Tibial nerve (tissue), 4 donors: ENCODE measurements around the gene SPOPL. TPM values are rescaled to one million over a fixed set of nuclear protein-coding genes. Genes with fewer than 3 reads are reported as not detected.

Experiments used
- DNase-seq, 2 donors: peaks; one replicate each; pipeline ENCODE4 v3.0.0-alpha.2; 2019; ENCODE audit warnings: low spot score in 2 of 2
- H3K27ac ChIP-seq, 4 donors: fragments of 200-600 bp; sonication (generic) in 3 of 4; one replicate each; pipeline ENCODE4 v1.5.1; 2017 to 2019; ENCODE audit warnings: mild to moderate bottlenecking in 1 of 4
- H3K27me3 ChIP-seq, 2 donors: fragments of 200-600 bp; sonication (generic) in 1 of 2; one replicate each; pipeline versions ENCODE4 v1.5.1 to v1.6.0; 2017 to 2019
- H3K36me3 ChIP-seq, 3 donors: fragments of 200-600 bp; sonication (generic); one replicate each; pipeline ENCODE4 v1.5.1; 2018 to 2019
- H3K4me1 ChIP-seq, 4 donors: fragments of 200-600 bp; sonication (generic) in 3 of 4; one replicate each; pipeline ENCODE4 v1.5.1; 2017 to 2019
- H3K4me3 ChIP-seq, 4 donors: fragments of 200-600 bp; sonication (generic) in 3 of 4; one replicate each; pipeline ENCODE4 v1.5.1; 2017 to 2019; ENCODE audit warnings: mild to moderate bottlenecking in 1 of 4, moderate library complexity in 1 of 4
- H3K9me3 ChIP-seq, 4 donors: fragments of 200-600 bp; sonication (generic) in 3 of 4; one replicate each; pipeline ENCODE4 v1.5.1; 2017 to 2019
- EP300 ChIP-seq, 2 donors: sonication (generic); formaldehyde crosslinking; IDR thresholded peaks; one replicate each; pipeline ENCODE4 v1.6.1; 2017; ENCODE audit warnings: antibody characterized with exemption in 2 of 2, mild to moderate bottlenecking in 1 of 2
- POLR2A ChIP-seq, 2 donors: fragments of 450-650 bp; IDR thresholded peaks; one replicate each; pipeline ENCODE4 v1.6.1; 2017; ENCODE audit warnings: antibody characterized with exemption in 2 of 2, mild to moderate bottlenecking in 2 of 2, moderate library complexity in 2 of 2
- WGBS, 2 donors: methylation state at CpG; one replicate each; pipeline ENCODE4 v1.1.5; 2018; 5-methylcytosine and 5-hydroxymethylcytosine counted together
- total RNA-seq, 4 donors: library from RNA; depleted of rRNA; stranded (reverse); fragments of >200 nt; gene quantifications; one replicate each; pipeline ENCODE4 v1.1.0, GENCODE V29; 2016
- TF ChIP-seq, protein P1 (sequence below), 5 experiments: fragments of 200-600 bp in 3 of 5; fragments of 450-650 bp in 2 of 5; sonication (generic) in 3 of 5; IDR thresholded peaks; one replicate each; pipeline ENCODE4 v1.5.1; 2016 to 2019; ENCODE audit warnings: antibody characterized with exemption in 5 of 5, mild to moderate bottlenecking in 3 of 5, moderate library complexity in 2 of 5

SPOPL gene
- total RNA-seq, 4 donors from 2014 or later, result 15.9 to 22.7 (median 16.6) TPM

DNA sequence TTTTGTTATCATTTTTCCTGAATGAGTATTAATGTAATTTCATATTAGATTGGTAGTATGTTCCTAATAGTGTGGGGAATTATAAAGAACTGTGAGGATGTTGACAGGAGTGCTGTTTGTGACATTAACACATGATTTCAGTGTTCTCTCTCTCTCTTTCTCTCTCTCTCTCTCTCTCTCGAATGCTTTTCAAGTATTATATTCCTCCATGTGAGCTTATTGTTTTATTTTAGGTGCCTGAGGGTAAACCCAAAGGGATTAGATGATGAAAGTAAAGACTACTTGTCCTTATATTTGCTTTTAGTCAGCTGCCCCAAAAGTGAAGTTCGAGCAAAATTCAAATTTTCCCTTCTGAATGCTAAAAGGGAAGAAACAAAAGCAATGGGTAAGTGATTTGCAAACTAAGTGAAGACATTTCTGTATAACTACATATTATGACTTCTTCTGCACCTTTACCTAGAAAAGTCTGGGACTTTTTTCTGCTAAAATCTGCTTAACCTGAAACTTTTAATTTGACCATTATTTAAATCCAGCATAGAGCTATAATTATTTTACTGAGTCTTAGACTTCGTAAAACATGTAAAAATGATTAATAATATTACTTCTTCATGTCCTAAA lies 49.2 kb downstream of the SPOPL start:
- no peak for DNase-seq
- Histone ChIP-seq H3K9me3 (no peaks in the 10 kb centered on the region), H3K4me1 (peaks cover 0 to 10% (median 3%) of the 10 kb centered on the region in 4 donors), H3K4me3 (no peak overlapping the region), H3K36me3 (peaks cover 0 to 31% (median 0%) of the 10 kb centered on the region in 3 donors), H3K27me3 (no peaks in the 10 kb centered on the region), H3K27ac (no peak overlapping the region)
- WGBS, 2 donors, result 79 to 81% methylated on average over 3 of the region's 3 CpGs
- TF ChIP-seq, protein P1, sequence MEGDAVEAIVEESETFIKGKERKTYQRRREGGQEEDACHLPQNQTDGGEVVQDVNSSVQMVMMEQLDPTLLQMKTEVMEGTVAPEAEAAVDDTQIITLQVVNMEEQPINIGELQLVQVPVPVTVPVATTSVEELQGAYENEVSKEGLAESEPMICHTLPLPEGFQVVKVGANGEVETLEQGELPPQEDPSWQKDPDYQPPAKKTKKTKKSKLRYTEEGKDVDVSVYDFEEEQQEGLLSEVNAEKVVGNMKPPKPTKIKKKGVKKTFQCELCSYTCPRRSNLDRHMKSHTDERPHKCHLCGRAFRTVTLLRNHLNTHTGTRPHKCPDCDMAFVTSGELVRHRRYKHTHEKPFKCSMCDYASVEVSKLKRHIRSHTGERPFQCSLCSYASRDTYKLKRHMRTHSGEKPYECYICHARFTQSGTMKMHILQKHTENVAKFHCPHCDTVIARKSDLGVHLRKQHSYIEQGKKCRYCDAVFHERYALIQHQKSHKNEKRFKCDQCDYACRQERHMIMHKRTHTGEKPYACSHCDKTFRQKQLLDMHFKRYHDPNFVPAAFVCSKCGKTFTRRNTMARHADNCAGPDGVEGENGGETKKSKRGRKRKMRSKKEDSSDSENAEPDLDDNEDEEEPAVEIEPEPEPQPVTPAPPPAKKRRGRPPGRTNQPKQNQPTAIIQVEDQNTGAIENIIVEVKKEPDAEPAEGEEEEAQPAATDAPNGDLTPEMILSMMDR (IDR thresholded peaks at IDR 0.05), result no peak
- TF ChIP-seq POLR2A (IDR thresholded peaks at IDR 0.05) (no peak), EP300 (IDR thresholded peaks at IDR 0.05) (no peak)

DNA sequence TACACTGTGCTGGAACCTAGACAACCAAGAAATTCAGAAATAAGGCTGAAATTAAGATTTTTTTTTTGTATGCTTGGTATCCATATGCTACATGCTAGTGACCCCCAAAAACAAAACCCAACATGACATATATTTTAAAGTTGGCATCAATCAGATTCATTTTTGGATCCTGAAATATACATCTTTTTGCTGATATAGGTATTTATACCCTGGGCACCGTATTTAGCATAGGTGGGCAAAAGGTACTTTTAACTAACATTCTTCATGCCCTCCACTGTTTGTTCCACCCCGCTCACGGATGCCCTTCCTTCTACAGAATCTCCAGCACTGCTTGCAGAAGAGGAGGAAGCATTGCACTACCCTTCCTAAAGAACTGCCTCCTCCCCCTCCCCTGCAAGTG lies 52.6 kb downstream of the SPOPL start:
- WGBS, 2 donors, result 100% methylated on average over 3 of the region's 3 CpGs
- no peak for TF ChIP-seq EP300 (IDR thresholded peaks at IDR 0.05)
- H3K4me1 ChIP-seq, result peaks cover 0 to 2% (median 0%) of the 10 kb centered on the region in 4 donors

DNA sequence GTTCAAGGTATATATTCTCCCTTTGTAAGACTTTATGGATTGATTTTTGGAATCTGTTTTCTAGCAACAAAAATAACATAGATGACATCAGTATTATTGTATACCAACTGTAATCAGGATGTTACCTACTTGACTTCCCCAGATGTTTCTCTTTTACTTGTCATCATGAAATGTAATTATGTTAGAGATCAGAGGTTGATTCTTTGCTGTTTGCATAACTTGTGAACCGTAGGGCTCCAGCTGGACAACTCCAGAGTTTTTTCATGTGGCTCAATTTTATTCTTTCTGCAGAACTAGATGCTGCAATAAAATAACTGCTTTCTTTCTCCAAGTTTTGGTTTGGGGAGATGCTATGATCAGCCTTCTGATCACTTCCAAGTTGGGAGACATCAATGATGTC lies 58.1 kb downstream of the SPOPL start:
- H3K4me3 ChIP-seq, result no peak overlapping the region
- H3K27ac ChIP-seq, result no peak overlapping the region
- H3K36me3 ChIP-seq, result peaks cover 0 to 64% (median 0%) of the 10 kb centered on the region in 3 donors
- H3K9me3 ChIP-seq, result no peaks in the 10 kb centered on the region
- TF ChIP-seq POLR2A (IDR thresholded peaks at IDR 0.05) (no peak), EP300 (IDR thresholded peaks at IDR 0.05) (no peak)
- TF ChIP-seq, protein P1 (IDR thresholded peaks at IDR 0.05), result no peak
- no peaks in the 10 kb centered on the region for H3K4me1 ChIP-seq
- H3K27me3 ChIP-seq, result no peaks in the 10 kb centered on the region
- 48 to 76% methylated on average over 1 of the region's 1 CpG for WGBS, 2 donors
- no peak for DNase-seq

More for the DNA sequence above, 52.6 kb downstream of the SPOPL start:
- no peaks in the 10 kb centered on the region for H3K9me3 ChIP-seq
- H3K4me3 ChIP-seq, result no peak overlapping the region
- DNase-seq, result no peak
- H3K27ac ChIP-seq, result no peak overlapping the region
- H3K36me3 ChIP-seq, result peaks cover 0 to 41% (median 0%) of the 10 kb centered on the region in 3 donors
- no peaks in the 10 kb centered on the region for H3K27me3 ChIP-seq

DNA sequence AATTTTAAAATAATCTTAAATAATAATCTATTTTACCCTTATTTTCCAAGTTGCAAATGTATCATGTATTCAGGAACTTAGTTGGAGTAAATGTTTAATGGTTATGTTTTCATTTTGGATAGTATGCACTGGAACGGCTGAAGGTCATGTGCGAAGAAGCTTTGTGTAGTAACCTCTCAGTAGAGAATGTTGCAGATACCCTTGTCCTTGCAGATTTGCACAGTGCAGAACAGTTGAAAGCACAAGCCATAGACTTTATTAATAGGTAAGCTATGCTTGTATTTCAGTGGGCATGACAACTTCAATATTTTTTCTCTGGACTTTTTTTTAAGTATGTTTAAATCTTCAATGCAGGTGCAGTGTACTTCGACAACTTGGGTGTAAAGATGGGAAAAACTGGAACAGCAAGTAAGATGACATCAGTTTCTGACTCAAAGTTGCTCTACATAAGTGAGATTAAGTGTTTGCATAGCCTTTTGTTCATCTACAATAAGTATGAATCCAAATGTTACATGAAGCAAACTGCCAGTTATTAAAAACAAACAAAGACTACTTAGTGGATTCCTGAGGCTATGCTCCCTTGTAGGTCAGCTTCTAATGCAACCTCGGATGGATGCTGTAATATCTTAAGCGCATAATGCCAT lies 63.1 kb downstream of the SPOPL start:
- Histone ChIP-seq H3K9me3 (no peaks in the 10 kb centered on the region), H3K27ac (no peak overlapping the region), H3K4me3 (no peak overlapping the region), H3K27me3 (no peaks in the 10 kb centered on the region), H3K36me3 (peaks cover 0 to 79% (median 0%) of the 10 kb centered on the region in 3 donors), H3K4me1 (no peaks in the 10 kb centered on the region)
- no peak for DNase-seq
- WGBS, 2 donors, result 74 to 81% methylated on average over 5 of the region's 5 CpGs
- TF ChIP-seq, protein P1 (IDR thresholded peaks at IDR 0.05), result no peak
- no peak for TF ChIP-seq POLR2A (IDR thresholded peaks at IDR 0.05)
- no peak for TF ChIP-seq EP300 (IDR thresholded peaks at IDR 0.05)

DNA sequence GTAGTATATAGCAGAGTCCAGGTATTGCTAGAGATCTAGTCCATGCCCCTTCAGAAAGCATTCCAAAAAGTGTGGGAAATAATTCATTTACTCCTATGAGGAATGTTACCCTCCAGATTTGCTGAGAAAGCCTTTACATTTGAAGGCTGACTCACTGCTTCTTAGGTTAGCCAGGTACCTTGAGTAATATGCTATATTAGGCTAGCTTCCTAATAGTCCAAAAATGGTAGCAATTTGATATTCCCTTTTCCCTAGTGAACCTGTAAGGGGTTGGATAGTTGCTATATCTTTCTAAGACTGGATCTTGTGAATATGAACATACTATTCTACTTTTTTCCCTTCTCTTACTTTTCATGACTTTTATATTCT lies 63.6 kb downstream of the SPOPL start:
- no peak overlapping the region for H3K27ac ChIP-seq
- no peak for DNase-seq
- H3K36me3 ChIP-seq, result peaks cover 0 to 81% (median 0%) of the 10 kb centered on the region in 3 donors

More for the DNA sequence above, 63.6 kb downstream of the SPOPL start:
- no peaks in the 10 kb centered on the region for H3K27me3 ChIP-seq
- no peak overlapping the region for H3K4me3 ChIP-seq
- no peaks in the 10 kb centered on the region for H3K4me1 ChIP-seq
- H3K9me3 ChIP-seq, result no peaks in the 10 kb centered on the region
- TF ChIP-seq EP300 (IDR thresholded peaks at IDR 0.05), result no peak
- TF ChIP-seq, protein P1 (IDR thresholded peaks at IDR 0.05), result no peak
- TF ChIP-seq POLR2A (IDR thresholded peaks at IDR 0.05), result no peak
